WI38 (cell line): ENCODE results near the gene CHKB.

Experiments
- H3K4me3 ChIP-seq: 2 replicates; pipeline ENCODE4 v1.5.1; 2011; ENCODE audit warnings: low read depth, mild to moderate bottlenecking, control low read depth, low read length
- CTCF ChIP-seq: IDR thresholded peaks from 2 replicates; pipeline ENCODE4 v1.5.1; 2012; ENCODE audit warnings: low read depth, mild to moderate bottlenecking, control low read depth, low read length

CHKB gene

DNA sequence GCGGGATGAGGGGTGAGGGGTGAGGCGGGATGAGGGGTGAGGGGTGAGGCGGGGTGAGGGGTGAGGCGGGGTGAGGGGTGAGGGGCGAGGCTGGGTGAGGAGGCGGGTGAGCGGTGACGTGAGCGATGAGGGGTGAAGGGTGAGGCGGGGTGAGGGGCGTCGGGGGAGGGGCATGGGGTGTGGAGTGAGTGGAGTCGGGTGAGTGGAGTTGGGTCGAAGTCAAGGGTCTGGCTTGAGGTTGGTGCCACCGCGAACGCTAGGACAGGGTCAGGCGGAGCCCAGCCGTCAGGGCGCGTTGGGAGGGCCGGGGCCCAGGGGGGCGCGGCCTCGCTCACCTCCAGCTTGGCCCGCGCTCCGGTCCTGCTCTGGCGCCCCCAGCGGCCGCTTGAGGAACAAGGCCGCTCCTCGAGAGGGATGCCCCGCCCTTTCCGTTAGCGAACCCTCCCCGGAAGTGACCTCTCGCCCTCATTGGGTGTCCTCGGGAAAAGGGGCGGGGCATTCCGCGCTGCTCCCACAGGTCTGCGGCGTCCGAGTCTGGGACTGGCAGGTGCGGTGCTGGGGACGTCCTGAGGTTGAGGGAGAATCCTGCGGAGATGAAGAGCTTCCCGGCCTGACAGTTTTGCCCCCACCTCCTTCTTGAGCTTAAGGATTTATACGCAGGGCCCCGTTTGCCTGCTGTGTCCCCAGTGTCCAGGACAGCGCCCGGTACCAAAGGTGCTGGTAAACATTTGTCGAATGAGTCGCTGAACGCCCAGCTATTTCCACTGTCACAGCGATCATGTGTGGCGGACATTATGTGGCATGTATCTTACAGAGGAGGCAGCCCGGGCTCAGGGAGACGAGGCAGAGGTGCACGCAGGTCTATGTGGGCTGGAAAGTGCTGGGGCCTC lies 19.9 kb downstream of the CHKB start, which contains the start of gene SYCE3:
TSS of gene SYCE3 (minus strand) at position 397 of the 890 bp plus-strand sequence. CDS start 6,514 bp downstream, outside the sequence.
- peak; percentile 89 for TF ChIP-seq CTCF
- peak within 1 kb of the TSS; percentile 61 for H3K4me3 ChIP-seq

DNA sequence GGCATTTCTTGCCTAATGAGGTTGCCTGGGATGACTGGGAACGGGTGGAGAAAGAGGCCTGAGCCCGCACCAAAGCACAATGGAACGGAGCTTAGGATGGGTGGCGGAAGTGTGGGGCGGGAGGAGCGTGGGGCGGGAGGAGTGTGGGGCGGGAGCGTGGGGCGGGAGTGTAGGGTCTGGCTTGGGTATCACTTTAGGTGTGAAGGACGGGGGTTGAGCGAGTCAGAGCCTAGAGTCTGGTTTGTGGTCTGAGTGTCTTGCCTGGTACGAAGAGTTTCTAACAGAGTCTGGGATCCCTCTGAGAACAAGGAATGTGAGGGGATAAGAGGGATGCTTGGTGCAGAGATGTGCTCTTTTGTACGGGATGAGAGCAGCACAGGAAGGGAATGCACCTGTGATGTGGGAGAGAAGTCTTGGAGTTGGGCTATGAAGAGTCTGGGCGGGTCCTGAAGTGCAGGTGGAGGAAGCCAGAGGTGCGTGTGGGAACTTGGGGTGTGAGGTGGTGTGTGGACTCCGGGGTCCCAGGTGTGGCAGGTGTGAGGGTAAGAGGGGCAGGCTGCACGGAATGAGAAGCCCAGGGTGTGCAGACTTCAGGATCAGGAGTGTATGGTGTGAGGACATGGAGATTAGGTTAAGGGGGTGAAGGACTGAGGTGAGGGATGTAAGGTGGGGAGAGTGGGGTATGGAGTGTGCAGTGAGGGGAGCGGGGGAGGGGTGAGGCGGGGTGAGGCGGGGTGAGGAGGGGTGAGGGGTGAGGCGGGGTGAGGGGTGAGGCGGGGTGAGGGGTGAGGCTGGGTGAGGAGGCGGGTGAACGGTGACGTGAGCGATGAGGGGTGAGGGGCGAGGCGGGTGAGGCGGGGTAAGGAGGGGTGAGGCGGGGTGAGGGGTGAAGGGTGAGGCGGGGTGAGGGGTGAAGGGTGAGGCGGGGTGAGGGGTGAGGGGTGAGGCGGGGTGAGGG lies 21.0 kb downstream of the CHKB start:
- no peak overlapping the region for H3K4me3 ChIP-seq

GRCh38 chr22:50560034-50560433 lies 22.6 kb downstream of the CHKB start:
- TF ChIP-seq CTCF = no peak
- no peak overlapping the region for H3K4me3 ChIP-seq

More for the DNA sequence above, 21.0 kb downstream of the CHKB start:
- TF ChIP-seq CTCF = no peak

DNA sequence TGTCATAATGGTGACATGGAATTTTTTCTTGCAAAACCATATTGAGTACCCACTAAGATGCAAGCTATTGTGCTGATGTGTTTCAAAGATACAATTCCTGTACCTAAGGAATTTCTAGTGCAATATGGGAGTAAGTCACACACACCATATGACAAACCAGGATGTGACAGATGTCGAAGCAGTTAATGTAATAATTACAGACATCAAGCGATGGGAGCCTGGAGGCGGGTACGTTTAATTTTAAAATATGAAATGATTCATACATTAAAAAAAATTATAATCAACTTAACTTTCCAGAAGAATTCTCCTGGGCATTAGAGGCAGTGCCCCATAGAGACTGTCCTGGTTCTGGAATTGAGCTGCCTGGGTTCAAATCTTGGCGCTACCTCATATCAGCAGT lies 25.9 kb downstream of the CHKB start:
- TF ChIP-seq CTCF = no peak
- no peak overlapping the region for H3K4me3 ChIP-seq

GRCh38 chr22:50553310-50553709 lies 29.3 kb downstream of the CHKB start:
- H3K4me3 ChIP-seq = no peak overlapping the region
- no peak for TF ChIP-seq CTCF

DNA sequence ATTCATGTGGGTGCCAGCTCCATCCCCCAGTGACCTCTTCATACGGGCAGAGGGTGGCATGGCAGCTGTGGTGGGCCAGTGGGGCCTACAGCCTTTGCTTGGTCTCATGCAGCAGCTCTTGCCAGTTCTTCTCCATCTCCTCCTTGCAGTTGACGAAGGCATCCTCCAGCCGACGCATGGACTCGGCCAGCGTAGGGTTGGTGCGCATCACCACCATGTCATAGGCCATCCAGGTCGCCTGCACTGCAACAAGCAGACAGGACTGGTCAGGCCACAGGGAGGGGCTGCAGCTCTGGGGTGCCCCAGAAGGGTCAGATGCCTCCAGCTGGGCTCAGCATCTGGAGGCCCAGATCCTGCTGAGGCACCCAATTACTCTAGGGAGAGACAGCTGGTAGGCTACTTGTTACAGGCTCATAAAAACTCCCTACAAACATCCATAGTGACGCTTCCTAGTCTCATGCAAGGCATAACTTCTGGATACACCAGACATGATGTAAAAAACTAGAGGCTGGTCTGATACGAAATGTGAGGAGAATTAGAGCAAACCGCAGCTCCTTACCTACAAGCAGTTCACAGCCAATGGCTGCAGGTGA lies 31.4 kb downstream of the CHKB start:
- no peak for TF ChIP-seq CTCF
- H3K4me3 ChIP-seq = no peak overlapping the region
